ENCODE data around the gene ATF6.

The ATF6 gene

DNA sequence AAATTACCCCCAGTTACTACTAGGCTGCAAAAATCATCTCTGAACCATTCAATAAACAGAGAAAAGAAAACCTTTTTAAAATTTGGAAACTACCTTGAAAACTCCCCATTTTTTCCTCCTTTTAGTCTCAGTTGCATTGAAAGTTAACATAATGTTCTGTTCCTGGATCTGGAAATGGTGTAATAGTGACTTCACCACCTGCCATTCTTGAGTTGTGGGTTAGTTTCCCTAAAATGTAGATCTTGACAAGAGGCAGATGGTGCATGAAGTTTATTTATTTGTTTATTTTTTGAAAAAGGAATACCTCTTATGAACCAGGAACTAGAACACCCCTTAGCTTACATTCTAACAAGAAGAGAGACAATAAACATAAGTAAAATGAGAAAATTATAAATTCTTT lies 72.8 kb downstream of the ATF6 start:
- no peak for DNase-seq

DNA sequence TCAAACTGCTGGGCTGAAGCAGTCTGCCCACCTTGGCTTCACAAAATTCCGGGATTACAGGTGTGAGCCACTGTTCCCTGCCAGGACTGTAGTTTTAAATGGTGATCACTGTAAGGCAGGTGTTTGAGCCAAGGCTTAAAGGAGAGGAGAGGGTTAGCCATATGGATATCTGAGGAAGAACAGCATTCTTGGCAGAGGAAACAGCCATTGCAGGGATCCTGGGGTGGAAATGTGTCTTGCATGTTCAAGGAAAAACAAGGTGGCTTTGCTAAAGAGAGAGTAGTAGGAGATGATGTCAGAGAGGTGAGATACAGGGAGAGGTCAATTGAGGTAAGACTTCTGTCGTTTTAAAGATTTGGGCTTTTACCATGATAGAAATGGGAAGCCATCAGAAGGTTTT lies 73.5 kb downstream of the ATF6 start:
- DNase-seq, result no peak

DNA sequence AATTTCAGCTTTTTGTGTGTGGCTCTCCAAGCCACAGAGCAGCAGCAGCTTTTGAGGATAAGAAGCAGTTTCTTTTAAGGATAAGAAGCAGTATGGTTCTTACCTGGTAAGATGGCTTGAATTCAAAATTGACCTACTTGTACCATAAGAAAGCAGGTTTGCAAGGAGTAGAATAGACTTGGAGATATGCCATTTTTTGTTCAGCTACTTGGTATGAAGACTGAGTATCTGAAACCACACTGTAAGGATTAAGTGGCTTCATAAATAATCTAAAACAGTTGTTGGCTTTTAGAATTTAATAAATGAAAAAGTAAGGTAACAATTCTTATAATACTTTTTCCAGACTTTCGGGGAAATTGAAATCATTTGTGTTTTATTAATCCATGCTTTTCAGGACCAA lies 74.2 kb downstream of the ATF6 start:
- DNase-seq, result no peak

DNA sequence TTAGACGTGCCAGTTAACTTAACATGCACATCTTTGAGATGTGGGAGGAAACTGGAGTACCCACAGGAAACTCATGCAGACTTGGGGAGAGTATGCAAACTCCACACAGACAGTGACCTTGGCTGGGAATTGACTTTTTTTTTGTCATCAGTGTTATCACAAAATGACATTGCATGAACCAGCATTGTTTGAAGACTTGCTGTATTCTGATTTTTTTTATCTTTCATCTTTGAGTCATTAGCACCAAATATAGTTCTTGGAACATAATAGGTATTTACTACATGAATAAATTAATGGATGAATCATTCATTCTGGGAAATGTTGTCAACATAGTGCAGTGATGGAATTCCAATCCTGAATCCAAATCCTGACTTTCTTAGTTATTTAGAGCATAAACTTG lies 77.0 kb downstream of the ATF6 start:
- DNase-seq, result no peak

DNA sequence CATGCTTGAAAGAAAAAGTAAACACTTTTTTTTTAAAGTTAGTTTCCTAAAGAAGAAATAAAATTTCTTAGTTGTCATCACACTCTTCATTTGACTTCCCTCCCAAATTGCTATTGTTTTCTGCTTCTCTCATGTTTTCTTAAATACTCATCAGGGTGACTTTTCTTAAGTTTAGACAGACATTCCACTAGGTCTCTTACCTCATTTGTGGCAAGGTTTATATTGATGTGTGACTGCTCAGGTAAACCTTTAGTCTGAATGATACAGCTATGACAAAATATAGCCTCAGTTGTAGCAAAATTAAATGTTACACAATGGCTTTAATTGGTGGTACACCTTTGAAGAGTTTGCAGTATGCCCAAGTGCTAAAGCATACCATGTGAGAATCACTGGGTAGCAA lies 78.6 kb downstream of the ATF6 start:
- DNase-seq, result no peak

DNA sequence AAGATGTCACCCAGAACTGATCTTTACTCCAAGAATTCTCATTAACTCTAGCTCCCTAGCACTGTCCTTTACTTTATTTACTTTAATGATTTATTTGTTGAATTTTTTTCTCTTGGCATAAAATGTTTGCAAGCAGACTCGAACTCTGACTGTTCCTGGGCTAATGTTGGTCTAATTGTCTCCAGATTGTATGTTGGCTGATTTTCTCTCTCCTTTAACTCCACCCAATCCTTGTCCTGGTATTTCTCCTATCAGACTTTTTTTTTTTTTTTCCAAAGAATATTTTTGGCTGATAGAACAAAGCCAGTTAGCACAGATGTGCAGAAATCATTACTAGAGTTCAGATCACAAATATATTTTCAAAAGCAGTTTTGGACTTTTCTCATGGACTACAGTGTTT lies 82.6 kb downstream of the ATF6 start:
- no peak for DNase-seq

DNA sequence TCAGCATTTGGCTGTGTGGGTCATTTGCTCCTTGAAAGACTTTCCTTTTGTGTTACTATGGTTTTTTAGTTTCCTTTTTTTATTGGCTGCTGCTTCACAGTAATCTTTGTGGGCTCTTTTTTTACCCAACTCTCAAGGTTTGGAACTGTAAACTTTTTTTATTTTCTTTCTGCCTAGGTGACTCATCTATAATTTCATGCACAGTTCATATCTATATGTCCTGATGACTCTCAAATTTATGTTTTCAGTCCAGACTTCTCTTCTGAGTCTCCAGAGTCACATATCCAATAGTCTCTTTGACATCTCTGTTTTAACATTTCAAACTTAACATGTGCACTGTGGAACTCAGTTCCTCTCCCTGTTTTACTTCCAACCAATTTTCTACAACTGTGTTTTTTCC lies 83.4 kb downstream of the ATF6 start:
- DNase-seq, result no peak

DNA sequence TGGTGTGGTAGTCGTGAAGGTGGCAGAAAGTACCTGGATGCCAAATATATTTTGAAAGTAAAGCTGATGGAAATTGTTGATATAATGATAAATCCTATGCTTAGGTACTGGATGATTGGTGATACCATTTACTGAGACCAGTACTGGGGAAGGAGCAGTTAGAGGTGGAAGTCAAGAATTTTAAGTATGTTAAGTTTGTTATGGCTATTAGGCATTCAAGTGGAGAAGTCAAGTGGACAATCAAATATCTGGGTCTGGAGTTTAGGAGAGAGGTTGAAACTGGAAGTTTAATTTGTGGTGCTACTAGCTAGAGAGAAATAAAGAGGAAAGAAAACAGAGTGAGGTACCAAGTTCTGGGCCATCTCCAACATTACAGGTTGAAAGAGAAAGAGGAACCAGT lies 89.1 kb downstream of the ATF6 start:
- DNase-seq, result no peak

DNA sequence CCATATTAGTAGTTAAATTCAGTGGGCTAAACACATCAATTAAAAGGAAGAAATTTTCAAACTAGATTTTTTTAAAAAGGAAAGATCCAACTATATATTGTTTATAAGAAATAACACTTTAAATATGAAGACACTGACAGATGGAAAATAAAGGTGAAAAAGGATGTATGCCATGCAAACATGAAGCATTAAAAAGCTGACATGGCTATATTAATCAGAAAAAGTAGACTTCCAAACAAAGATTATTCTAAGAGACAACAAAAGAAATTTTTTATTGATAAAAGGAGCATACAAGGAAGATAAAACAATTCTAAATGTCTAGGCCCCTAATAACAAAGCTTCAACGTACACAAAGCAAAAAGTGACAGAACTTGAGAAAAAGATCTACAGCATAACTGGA lies 92.2 kb downstream of the ATF6 start:
- DNase-seq, result no peak

DNA sequence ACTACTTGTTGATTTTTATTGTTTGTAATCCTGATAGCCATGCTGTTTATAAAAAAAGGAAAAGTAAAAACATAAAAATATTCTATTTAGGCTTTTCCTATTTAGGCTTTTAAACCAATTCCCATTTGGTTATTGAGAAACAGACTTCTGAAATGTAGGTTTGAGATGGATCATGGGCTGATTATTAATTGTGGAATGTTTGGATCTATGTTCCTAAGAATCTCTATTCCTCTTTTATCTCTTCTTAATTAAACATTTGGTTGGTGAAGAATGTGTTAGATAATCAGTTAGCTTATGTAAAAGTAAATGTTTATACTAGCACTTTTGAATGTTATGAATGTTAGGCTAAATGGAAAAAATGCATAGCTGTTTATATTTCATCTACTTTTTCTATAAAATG lies 97.4 kb downstream of the ATF6 start:
- DNase-seq, result no peak

DNA sequence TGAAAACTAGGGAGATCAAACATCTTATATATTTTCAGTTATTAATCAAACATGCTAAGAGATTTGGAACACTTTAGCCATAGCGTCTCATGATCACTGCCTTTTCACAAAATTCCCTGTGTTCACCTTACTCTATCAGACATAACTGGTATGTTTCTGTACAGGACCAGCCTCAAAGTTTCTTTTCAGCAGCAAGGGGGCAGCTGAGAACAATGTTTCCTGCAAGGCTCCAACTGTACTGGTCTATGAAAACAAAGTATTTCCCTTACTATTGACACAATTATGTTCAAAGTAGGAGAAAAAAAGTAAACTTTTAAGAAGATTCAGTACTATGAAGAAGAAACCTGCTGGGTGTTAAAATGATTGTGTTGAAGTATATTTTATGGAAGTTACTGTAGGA lies 98.5 kb downstream of the ATF6 start:
- DNase-seq, result no peak

DNA sequence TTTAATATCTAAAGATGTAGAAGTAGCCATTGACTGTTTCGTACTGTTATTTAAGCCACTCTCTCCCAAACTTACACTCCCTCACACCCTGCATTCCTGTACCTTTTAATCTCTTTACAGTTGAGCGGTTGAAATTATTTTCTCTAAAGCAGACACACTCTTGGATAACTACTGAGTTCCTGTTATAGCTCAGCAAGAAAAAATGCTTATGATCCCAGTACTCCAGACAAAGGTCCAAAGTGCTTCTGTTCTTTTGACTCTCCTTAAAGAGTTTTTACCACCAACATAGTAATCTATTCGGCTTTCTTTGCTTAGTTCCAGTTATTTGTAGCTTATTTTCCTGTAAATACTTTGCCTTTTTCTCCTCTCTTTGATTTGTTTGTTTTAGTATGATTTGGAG lies 100.1 kb downstream of the ATF6 start:
- DNase-seq, result no peak

DNA sequence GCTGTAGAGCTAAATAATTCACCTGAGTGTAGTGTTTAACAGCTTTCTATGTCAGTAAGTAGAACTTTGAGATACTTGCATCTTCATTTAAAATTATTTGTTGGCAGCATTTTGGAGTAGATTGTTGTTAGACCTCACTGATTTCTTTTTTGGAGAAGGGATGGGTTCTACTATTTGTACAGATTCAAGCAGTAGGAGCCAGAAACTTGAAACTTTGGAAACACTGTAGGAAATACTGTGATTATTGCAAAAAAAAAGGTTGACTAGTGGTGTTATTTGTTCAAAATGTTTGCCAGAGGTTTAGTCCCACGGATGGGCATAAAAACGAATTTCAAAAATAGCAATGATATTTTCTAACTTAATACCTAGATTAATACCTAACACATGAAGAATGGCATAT lies 102.7 kb downstream of the ATF6 start:
- DNase-seq, result no peak

DNA sequence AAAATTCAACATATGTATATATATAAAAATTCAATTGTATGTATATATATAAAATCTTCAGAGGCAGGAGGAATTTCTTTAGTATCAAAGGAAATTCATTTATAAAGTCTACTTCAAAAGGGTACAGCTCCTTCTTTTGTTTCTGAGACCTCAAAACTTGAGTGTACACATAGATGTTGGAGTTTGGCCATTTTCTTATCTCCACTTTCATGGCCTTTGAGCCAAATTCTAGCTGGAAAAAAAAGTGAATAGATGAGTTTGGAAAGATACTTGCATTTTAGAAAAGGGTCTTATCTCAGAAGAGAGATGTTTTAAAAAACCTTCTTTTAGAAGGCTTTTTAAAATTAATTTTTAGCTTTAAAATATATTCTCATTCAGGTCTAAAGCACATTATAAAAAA lies 103.2 kb downstream of the ATF6 start:
- DNase-seq, result no peak

DNA sequence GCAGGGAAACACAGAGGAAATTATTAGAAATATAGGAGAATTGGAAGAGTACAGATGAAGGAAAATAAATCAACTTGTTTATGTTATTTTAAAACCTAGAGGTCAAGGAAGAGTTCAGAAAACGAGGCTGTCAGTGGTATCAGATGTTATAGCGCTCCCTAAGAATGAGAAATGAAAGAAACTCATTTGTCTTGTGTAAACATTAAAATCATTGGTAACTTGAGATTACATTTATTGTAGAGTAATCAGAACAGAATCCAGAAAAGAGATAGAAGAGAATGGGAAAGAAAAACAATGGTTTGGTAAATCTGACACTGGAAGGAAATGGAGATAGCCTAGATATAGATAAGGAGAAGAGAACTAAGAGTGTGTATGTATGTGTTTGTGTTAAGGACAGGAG lies 106.4 kb downstream of the ATF6 start:
- DNase-seq, result no peak

DNA sequence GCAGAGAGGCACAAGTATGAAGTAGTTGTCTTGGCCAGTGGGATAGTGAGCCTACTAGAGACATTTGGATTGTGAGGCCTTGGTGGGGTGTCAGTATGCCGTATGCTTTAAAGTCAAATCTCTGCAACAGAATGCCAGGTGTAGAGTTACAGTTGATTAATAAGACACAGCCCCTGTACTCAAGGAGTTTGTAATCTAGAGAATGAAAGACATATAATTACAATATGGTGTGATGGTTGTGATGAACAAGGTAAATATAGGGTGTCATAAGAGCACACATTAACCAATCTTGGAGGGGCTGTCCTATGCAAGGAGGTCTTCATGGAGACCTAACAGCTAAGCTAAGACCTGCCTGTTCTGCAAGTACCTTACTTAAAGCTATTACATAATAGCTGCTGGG lies 113.1 kb downstream of the ATF6 start:
- no peak for DNase-seq

DNA sequence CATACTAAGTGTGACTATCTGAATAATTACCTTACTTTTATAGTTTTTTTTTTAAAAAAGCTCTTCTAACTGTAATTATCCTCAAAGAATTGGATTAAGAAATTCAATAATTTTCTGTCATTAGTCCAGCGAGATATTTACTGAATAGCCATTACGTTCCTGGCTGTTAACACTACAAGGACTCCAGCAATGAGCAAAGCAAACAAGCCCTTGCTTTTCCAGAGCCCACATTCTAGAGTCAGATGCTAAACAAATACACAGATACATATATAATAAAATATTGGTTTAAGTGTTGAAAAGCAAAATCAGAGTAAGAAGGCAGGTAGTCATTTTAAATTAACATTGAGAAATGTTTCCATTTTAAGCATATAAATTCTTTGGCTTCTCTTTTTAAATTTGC lies 118.4 kb downstream of the ATF6 start:
- DNase-seq, result peak in 1 of 2 experiments; percentile 12

DNA sequence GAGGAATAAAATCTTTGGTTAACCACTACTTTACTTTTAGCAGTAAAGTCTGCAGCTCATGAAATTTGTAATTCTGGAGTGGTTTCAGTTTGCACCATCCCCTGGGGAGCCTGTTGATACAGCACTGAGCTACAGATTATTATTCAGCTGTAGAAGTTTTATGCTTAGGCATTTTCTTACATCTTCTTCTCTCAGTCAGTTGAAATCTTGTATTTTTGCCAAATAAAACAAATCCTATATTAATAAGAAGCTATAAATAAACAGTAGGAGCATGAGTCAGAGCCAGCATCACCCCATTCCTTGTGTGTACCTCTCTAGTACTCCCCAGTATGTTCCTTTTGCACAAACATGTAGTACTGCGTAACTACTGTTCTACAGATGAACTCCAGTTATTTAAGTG lies 118.9 kb downstream of the ATF6 start:
- no peak for DNase-seq

DNA sequence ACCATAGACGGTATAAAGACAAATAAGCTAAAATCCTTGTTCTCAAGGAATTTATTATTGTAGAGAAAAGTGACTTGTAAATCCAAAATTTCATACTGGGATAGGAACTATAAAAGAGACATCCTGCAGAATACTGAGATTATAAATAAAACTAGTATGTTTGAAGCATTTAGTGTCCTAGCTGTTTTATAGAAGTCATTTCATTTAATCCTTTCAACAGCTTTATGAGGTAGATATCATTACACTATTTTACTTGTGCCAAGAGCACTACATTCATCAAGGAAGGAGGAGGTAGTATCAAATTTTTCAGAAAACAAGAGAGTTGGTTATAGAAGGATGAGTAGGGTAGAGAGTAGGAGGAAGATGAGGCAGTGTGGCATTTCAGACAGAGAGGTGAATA lies 119.6 kb downstream of the ATF6 start:
- DNase-seq, result no peak

DNA sequence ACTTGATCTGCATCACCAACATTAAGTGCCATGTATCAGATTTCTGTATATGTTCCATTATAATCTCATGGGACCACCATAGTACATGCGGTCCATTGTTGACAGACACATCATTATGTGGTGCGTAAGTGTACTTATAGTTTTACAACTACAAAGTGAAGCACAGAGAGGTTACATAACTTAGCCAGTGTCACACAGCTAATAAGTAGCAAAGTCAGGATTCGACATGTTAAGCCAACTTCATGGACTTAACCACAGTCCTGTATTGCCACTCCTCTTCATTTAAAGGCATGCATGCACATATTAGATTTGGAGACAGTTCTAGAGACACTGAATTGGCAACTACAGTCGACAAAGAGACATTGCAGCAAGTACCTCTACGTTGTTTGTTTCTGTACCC lies 120.5 kb downstream of the ATF6 start:
- no peak for DNase-seq

DNA sequence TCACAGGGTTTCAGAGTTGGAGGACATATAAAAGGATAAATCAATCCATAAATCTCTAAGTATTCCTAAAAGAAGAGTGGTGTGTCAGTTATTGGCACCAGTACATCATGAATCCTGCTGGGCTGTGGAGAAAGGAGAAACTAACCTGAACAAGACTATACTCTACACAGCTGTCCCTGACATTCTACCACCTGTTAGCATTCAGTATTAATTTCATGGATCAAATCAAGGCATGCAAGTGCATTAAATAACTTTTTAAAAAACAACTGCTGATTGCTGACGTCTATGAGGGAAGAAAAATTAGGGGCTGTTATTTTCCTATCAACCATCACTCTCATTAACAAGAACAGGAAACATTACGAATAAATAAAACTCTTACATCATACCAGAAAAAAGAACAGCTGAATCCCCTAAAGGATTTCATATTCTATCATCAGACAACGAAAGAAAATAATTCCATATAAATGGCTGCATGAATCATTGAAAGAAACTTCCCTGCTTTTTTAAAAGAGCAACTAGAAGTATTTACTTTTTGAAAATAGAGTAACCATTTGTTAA lies 121.7 kb downstream of the ATF6 start:
- no peak for DNase-seq

DNA sequence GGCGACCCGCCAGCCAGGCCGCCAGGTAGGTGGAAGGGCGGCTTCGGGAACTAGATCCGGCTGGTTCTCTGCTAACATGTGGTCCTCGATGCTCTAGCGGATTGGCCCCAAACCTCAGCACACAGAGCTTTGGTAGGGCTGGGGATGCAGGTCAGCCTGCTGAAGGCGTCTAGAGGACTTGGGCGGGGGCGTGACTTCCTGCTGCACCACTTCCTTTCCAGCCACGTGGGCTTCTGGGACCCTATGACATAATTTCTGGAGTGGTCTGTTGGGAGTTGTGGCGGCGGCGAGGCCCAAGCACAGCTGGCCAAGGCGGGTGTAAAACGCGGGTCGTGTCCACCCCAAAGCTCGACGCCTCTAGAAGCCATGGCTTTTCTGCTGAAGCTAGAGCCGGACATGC lies 124.5 kb downstream of the ATF6 start:
- DNase-seq, result no peak

DNA sequence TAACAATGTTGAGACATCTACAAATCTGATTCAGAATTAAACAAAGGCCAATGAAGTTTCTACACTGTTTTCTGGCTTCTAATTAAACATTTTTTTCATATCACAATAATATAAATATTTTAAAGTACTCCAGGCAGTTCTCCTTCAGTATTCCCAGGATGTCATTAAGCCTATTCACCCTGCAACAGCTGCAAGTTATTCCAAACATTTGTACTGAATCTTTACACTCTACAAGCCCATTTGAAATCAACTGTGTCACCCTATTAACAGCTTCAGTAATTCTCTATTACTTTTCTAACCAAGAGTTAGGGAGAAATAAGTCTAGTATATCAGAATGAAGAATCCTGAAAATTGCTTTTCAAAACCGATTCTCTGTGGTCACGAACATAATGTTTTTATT lies 133.0 kb downstream of the ATF6 start:
- DNase-seq, result no peak

DNA sequence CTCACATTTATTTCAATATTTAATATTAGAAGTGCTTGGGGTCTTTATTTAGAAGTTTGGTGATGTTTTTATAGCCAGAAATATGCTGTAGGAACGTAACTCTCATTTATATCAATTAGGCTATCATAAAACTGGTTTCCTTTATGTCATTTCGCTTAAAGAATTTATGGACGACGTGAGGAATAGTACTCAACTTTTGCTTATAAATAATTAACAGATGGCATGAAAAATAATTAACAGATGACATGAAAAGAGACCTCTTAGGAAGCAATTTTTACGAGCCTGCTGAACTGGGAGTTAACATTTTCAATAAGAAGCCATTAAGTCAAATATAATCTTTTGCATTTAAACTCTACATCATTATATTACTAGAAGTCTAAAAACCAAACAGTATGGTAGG lies 134.0 kb downstream of the ATF6 start:
- no peak for DNase-seq

DNA sequence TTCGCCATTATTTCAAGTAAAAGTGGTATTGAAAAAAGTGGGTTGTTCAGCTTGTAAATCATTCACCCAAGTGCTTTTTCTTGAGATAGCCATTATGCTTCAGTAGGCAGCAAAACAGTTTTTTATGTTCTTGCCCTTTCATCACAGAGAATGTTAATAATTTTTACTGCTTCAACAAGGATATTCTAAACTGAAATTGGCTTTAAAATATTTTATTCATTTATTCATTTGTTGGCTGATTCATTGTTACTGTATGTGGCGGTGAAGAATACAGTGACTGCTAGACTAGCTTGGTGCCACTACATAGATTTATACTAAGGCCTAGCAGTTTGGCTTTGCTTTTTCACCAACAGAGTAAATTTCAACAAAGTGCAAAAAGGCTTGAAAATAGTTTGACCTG lies 136.1 kb downstream of the ATF6 start:
- DNase-seq, result no peak

DNA sequence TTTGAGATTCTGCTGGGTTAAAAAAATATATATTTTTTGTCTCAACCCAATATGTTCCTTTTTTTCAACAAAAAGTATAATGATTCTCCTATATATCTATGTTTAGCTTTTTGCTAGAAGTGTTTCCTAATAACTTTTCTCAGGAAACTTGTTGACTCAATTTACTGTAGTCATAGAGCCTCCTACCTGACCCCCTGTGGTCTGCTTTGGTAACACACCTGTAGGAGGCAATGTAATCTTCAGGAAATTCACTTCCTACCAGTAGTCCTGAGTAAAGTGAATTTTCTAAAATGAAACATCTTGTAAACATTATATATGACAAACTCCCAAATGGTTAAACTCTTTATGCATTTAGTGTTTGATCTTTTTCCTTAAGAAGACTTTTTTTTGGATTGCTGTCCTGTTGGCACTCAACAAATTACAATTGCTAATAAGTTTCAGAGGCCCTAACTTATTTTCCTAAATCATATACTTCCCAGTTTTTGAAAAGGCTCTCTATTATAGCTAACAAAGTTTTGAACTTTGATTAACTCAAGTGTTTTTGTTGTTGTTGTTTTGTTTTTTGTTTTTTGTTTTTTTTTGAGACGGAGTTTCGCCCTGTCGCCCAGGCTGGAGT lies 139.3 kb downstream of the ATF6 start:
- no peak for DNase-seq
